Muscle layer of duodenum (tissue), 2 donors: ENCODE results near the gene SCN4B.

ENCODE experiments used
- H3K27ac ChIP-seq: one replicate; pipeline ENCODE4 v1.7.0; 2013; ENCODE audit warnings: mild to moderate bottlenecking, low read length
- H3K27me3 ChIP-seq: one replicate; pipeline ENCODE4 v1.7.0; 2013; ENCODE audit warnings: low read depth, mild to moderate bottlenecking, control low read depth, low read length
- H3K36me3 ChIP-seq, 2 donors: one replicate each; pipeline ENCODE4 v1.7.0; 2013; ENCODE audit warnings: low read length in 2 of 2, control low read depth in 1 of 2, mild to moderate bottlenecking in 1 of 2; ENCODE audit not compliant: insufficient read depth in 2 of 2, control insufficient read depth in 1 of 2
- H3K4me1 ChIP-seq, 2 donors: one replicate each; pipeline ENCODE4 v1.7.0; 2013; ENCODE audit warnings: low read length in 2 of 2, mild to moderate bottlenecking in 2 of 2, control low read depth in 1 of 2, moderate library complexity in 1 of 2; ENCODE audit not compliant: insufficient read depth in 2 of 2, control insufficient read depth in 1 of 2
- H3K4me3 ChIP-seq, 2 donors: one replicate each; pipeline ENCODE4 v1.7.0; 2013; ENCODE audit warnings: low read length in 2 of 2, low read depth in 1 of 2, mild to moderate bottlenecking in 1 of 2
- H3K9me3 ChIP-seq, 2 donors: one replicate each; pipeline ENCODE4 v1.7.0; 2013; ENCODE audit warnings: low read length in 2 of 2, control low read depth in 1 of 2, mild to moderate bottlenecking in 1 of 2; ENCODE audit not compliant: control insufficient read depth in 1 of 2
- donor health status: healthy.

Gene SCN4B

GRCh38 chr11:118136801-118137200 lies 15.8 kb downstream of the SCN4B start:
- H3K36me3 ChIP-seq: no peaks in the 10 kb centered on the region
- H3K27ac ChIP-seq: no peak overlapping the region
- H3K9me3 ChIP-seq: no peaks in the 10 kb centered on the region
- no peaks in the 10 kb centered on the region for H3K27me3 ChIP-seq
- no peaks in the 10 kb centered on the region for H3K4me1 ChIP-seq
- H3K4me3 ChIP-seq: no peak overlapping the region

DNA sequence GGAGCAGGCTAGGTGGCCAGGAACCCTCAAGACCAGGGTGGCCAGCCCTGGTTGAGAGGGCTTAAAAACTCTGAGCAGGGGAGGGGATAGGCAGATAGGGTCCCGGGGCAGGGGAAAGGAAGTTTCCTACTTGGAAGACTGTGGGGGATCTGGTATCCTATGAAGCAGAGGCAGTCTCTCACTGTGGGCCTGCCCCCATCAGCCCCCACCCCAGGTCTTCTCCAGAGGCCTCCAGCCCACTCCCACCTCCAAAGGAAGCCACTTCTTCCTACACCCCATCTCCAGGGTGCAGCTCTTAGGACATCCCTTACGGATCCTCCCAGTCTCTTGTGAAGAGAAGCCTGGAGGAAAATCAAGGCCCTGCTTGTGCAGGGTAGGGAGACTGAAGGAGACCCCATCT lies 16.3 kb downstream of the SCN4B start:
- H3K4me1 ChIP-seq: no peaks in the 10 kb centered on the region
- H3K9me3 ChIP-seq: no peaks in the 10 kb centered on the region
- no peak overlapping the region for H3K4me3 ChIP-seq
- no peaks in the 10 kb centered on the region for H3K27me3 ChIP-seq
- H3K36me3 ChIP-seq: no peaks in the 10 kb centered on the region
- H3K27ac ChIP-seq: no peak overlapping the region

GRCh38 chr11:118135796-118136165 lies 16.8 kb downstream of the SCN4B start:
- Histone ChIP-seq H3K4me1 (no peaks in the 10 kb centered on the region), H3K9me3 (no peaks in the 10 kb centered on the region), H3K27ac (no peak overlapping the region), H3K27me3 (peaks cover under 1% of the 10 kb centered on the region), H3K36me3 (no peaks in the 10 kb centered on the region), H3K4me3 (no peak overlapping the region)

DNA sequence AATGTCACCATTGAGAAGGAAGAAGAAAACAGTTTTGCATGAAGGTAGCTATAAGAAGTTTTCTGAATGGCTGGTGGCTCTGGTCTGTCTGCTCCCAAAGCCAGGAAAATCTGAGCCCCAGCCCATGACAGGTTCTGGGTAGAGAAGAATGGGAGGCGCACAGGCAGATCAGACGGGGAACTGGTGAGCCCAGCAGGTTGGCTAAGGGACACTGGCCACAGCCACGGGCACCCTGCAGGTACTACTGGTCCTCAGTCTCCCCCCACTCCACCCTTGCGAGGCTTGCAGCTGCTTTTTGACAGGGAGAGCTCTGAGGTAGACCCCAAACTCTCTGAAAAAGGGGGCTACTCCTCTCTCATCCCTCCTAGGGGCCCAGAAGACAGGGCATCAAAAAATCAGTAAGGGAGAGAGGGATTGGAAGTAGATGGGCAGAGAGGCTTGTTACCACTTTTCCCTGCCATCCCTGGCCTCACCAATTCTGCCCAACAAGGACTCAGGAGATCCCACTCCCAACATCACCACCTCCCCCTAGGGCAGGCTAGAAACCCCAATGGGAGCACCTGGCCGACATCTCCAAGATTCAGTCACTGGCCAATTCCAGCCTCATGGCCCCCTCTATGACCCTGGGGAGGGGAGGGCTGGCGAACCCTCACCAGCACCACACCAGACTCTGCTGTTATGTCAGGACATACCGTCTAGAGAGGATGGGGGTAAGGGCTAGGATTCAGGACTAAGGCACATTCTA lies 17.4 kb downstream of the SCN4B start:
- Histone ChIP-seq H3K4me1 (no peaks in the 10 kb centered on the region), H3K9me3 (no peaks in the 10 kb centered on the region), H3K27me3 (peaks cover 5% of the 10 kb centered on the region), H3K27ac (no peak overlapping the region), H3K36me3 (no peaks in the 10 kb centered on the region), H3K4me3 (no peak overlapping the region)

DNA sequence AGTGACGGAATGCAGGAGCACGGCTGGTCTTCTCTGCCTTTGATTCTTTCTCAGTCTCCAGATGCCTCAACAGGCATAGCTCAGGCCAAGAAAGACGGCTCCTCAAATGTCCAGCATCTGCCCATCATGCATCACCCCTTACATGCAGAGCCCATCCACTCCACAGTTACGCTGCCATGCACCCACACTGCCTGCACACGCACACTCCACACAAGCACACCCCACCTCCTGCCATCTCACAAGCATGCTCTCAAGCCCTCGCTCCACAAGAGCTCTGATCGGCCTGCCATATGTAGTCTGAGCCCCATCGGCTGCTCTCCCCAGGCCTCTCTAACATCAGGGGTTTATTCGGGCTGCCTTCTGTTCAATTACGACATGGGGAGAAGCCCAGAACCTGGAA lies 18.8 kb downstream of the SCN4B start:
- Histone ChIP-seq H3K4me3 (no peak overlapping the region), H3K4me1 (peaks cover 0 to 7% of the 10 kb centered on the region in 2 donors), H3K9me3 (no peaks in the 10 kb centered on the region), H3K36me3 (no peaks in the 10 kb centered on the region), H3K27me3 (peaks cover 5% of the 10 kb centered on the region), H3K27ac (no peak overlapping the region)

GRCh38 chr11:118132385-118133151 lies 20.1 kb downstream of the SCN4B start:
- H3K27ac ChIP-seq: no peak overlapping the region
- H3K4me1 ChIP-seq: peaks cover 0 to 7% of the 10 kb centered on the region in 2 donors
- H3K27me3 ChIP-seq: peaks cover 5% of the 10 kb centered on the region

DNA sequence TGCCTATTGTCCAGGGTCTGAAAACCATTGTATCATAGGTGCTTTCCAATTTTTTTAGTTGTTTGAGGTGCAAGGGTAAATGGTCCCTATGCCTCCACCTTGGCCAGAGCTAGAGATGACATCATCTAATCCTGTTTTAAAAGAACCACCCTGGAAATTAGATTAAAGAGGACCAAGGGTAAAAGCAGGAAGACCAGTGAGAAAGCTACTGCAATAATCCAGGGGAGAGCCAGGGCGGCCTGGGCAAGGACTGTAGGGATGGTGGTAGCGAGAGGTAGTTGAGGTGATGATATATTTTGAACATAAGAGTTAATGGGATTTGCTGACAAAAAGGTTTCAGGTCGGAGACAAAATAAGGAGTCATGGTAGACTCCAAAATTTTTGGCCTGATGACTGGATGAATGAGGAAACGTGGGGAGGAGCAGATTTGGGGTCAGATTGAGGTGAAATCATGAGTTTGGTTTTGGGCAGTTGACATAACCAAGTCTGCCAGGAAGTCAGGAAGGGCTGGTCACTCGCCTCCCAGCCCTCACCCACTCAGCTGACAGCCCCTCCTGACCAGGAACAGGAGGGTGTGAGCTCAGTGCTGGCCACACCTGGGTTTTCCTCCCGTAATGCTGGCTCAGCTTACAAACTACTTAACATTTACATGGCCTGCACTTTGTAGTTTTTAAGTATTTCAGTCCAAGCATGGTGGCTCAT lies 23.0 kb downstream of the SCN4B start:
- Histone ChIP-seq H3K27me3 (peaks cover 5% of the 10 kb centered on the region), H3K36me3 (no peaks in the 10 kb centered on the region), H3K4me3 (no peak overlapping the region), H3K4me1 (peaks cover 0 to 7% of the 10 kb centered on the region in 2 donors), H3K9me3 (no peaks in the 10 kb centered on the region), H3K27ac (no peak overlapping the region)

More at GRCh38 chr11:118132385-118133151, 20.1 kb downstream of the SCN4B start:
- no peak overlapping the region for H3K4me3 ChIP-seq
- H3K9me3 ChIP-seq: no peaks in the 10 kb centered on the region
- H3K36me3 ChIP-seq: no peaks in the 10 kb centered on the region

- no peaks in the 10 kb centered on the region for H3K9me3 ChIP-seq
- no peaks in the 10 kb centered on the region for H3K36me3 ChIP-seq
- H3K27me3 ChIP-seq: peaks cover 5% of the 10 kb centered on the region
- no peak overlapping the region for H3K27ac ChIP-seq
- no peak overlapping the region for H3K4me3 ChIP-seq
- H3K4me1 ChIP-seq: peaks cover 0 to 7% of the 10 kb centered on the region in 2 donors
These were observed 23.7 kb downstream of the SCN4B start for GRCh38 chr11:118128721-118129470.

DNA sequence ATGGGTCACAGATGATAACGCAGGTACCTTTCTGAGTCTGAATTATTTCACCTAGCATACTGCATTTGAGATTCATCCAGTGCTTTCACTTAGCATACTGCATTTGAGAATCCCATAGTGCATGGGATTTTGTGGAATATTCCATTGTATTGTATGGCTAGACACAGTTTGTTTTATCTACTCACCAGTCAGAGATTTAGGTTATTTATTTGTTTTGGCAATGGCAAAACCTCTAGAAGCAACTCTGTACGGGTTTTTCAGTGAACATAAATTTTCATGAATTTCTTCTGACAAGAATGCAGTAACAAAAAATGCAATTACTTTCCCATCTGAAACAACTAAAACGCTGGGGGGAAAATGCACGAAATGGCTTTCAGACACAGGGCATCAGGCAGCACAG lies 24.3 kb downstream of the SCN4B start:
- peaks cover 0 to 7% of the 10 kb centered on the region in 2 donors for H3K4me1 ChIP-seq
- H3K9me3 ChIP-seq: no peaks in the 10 kb centered on the region
- no peak overlapping the region for H3K27ac ChIP-seq
- no peak overlapping the region for H3K4me3 ChIP-seq
- no peaks in the 10 kb centered on the region for H3K36me3 ChIP-seq
- peaks cover 5% of the 10 kb centered on the region for H3K27me3 ChIP-seq

- Histone ChIP-seq H3K9me3 (no peaks in the 10 kb centered on the region), H3K27ac (no peak overlapping the region), H3K4me1 (peaks cover 0 to 7% of the 10 kb centered on the region in 2 donors), H3K4me3 (no peak overlapping the region), H3K36me3 (no peaks in the 10 kb centered on the region), H3K27me3 (peaks cover 5% of the 10 kb centered on the region)
These were observed 26.4 kb downstream of the SCN4B start for GRCh38 chr11:118126082-118126838.
